IgD-negative memory B cell (primary cell): ENCODE results near the gene DNAI1. TPM values are rescaled to one million over a fixed set of nuclear protein-coding genes. Genes with fewer than 3 reads are reported as not detected.

Experiments
- H3K27ac Mint-ChIP-seq, 3 donors: one replicate each; pipeline ENCODE4 v1.8.0; 2020 to 2022; ENCODE audit warnings: mild to moderate bottlenecking in 3 of 3, mixed read lengths in 3 of 3, moderate library complexity in 1 of 3
- H3K27me3 Mint-ChIP-seq: one replicate; pipeline ENCODE4 v1.8.0; 2021; ENCODE audit warnings: mixed read lengths
- H3K36me3 Mint-ChIP-seq: one replicate; pipeline ENCODE4 v1.8.0; 2020; ENCODE audit warnings: mild to moderate bottlenecking, mixed read lengths
- H3K4me1 Mint-ChIP-seq, 3 donors: one replicate each; pipeline ENCODE4 v1.8.0; 2020 to 2022; ENCODE audit warnings: mixed read lengths in 3 of 3, mild to moderate bottlenecking in 1 of 3
- H3K4me3 Mint-ChIP-seq, 4 donors: one replicate each; pipeline ENCODE4 v1.8.0; 2020 to 2022; ENCODE audit warnings: mild to moderate bottlenecking in 4 of 4, mixed read lengths in 4 of 4, moderate library complexity in 3 of 4
- H3K9me3 Mint-ChIP-seq, 3 donors: one replicate each; pipeline ENCODE4 v1.8.0; 2020 to 2021; ENCODE audit warnings: mixed read lengths in 3 of 3, mild to moderate bottlenecking in 1 of 3
- polyA plus RNA-seq: library from polyadenylated mRNA; unstranded; fragments of 300-500 nt; fragmentation: Illumina TruSeq; gene quantifications from one replicate; pipeline ENCODE4 v1.2.3, GENCODE V29; 2021

The DNAI1 gene
- polyA plus RNA-seq, 1 donor from 2014 or later: not detected

DNA sequence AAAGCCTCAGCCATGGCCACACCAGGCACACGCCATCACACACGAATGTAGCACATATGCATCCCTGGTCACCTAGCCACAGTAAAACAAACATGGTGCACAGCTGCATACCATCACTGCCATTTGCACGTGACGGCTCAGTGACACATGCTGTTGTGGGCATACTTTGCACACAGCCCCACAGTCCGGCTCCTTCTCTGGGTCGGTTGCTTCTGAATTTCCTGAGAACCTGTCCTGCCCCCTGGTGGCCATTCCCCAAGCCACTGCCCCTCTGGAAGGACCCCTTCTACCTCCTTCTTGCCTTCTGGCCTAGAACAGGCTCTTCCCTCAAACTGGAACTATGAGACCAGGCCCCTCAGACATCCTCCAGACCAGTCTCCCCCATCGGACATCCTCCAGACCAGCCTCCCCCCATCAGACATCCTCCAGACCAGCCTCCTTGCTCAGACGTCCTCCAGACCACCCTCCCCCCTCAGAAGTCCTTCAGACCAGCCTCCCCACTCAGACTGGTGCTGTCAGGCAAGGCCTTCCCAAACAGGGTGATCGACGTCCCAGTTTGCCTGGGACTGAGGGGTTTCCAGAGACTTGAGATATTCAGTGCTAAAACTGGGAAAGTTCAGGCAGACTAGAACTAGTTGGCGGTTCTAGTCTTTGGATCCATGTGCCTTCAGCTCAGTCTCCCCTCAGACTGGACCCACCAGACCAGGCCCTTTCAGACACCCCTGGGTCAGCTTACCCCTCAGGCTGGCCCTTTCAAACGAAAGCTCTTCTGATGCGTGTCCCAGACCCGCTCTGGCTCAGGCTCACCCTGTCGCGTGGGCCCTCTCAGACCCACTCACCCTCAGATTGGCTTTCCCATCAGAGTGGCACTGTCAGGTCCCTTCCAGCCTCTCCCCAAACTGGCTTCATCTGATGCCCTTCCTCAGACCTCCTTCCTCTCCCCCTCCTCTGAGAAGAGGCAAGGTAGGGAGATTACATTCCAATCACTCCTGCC, 88.5 kb downstream of the DNAI1 start:
- Mint-ChIP-seq H3K4me1 (no peaks in the 10 kb centered on the region), H3K4me3 (no peak overlapping the region), H3K27me3 (peaks cover 11% of the 10 kb centered on the region), H3K9me3 (no peaks in the 10 kb centered on the region), H3K27ac (no peak overlapping the region), H3K36me3 (no peaks in the 10 kb centered on the region)

DNA sequence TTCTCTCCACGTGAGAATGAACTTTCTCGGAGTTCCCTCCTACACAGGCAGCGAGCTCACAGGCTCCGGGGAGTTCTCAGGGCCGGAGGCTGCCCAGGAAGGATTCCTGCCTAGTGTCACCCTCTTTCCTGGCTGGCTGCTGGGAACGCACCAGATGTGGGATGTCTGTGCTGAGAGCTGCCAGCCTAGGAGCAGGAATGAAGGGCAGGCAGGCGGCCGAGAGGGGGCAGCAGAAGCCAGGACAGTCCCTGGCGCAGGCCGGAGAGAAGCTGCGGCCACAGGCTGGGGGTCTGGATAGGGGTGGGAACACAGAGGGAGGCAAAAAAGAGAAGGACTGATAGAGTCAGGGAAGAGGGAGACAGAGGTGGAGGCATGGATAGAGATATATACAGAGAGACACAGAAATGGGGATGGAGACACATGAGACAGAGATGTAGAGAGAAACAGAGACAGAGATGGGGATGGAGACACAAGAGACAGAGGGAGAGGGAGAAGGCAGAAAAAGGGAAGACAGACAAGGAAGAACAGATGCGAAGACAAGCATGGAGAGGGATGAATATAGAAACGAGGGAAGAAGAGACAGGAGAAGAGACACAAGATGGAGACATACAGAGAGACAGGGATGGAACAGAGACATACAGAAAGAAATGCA, 89.5 kb downstream of the DNAI1 start:
- Mint-ChIP-seq H3K4me1 (no peaks in the 10 kb centered on the region), H3K4me3 (no peak overlapping the region), H3K27ac (peak overlapping the region in 1 of 3 donors; percentile 15), H3K9me3 (no peaks in the 10 kb centered on the region), H3K27me3 (peaks cover 11% of the 10 kb centered on the region), H3K36me3 (no peaks in the 10 kb centered on the region)

DNA sequence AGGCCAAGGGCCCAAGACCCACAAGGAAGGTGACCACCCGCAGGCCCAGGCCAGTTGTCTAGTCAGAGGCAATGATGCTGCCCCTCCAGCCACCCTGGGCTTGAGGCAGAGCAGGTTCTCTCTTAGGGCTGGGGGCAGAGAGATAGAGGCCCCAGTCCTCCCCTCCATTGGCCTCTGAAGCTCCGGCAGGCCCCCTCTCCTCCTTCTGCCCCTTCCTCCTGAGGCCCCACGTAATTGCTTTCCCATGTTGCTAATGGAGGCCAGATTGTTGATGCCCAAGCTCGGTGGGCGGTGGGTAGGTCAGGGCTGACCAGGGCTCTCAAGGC, 90.8 kb downstream of the DNAI1 start:
- Mint-ChIP-seq H3K27ac (no peak overlapping the region), H3K4me3 (no peak overlapping the region), H3K4me1 (no peaks in the 10 kb centered on the region), H3K27me3 (peaks cover 10% of the 10 kb centered on the region), H3K9me3 (no peaks in the 10 kb centered on the region), H3K36me3 (no peaks in the 10 kb centered on the region)

DNA sequence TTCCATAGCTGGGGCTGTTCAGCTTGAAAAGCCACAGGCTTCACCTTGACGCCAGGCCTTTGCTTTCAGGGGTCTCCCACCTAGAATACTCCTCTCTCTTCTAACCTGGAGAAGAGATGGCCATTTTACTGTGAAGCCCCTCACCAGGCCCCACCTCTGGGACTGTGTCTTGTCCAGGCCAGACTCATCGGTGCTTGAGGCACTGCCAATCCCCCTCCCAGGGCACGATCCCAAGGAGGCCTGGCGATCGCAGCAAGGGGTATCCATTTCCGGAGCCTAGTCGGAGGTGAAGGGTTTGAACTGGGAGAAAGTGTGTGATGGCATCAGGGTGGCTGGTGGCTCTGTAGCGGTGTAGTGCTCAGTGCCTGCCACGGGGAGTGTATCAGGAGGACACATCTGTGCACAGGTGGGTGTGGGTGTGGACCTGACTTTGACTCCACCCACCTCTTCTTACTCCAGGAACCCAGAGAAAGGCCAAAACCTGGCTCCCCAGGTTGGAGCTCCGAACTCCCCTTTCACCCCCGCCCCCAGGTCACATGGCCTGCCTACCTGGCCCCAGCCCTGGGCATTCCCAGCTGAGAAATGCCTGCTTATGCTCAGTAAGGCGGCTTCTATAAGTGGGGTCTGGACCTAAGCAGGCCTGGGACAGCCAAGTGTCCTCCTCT, 91.5 kb downstream of the DNAI1 start:
- Mint-ChIP-seq H3K9me3 (no peaks in the 10 kb centered on the region), H3K4me3 (no peak overlapping the region), H3K36me3 (no peaks in the 10 kb centered on the region), H3K4me1 (peaks cover 0 to 1% (median 0%) of the 10 kb centered on the region in 3 donors), H3K27ac (no peak overlapping the region), H3K27me3 (peaks cover 14% of the 10 kb centered on the region)

DNA sequence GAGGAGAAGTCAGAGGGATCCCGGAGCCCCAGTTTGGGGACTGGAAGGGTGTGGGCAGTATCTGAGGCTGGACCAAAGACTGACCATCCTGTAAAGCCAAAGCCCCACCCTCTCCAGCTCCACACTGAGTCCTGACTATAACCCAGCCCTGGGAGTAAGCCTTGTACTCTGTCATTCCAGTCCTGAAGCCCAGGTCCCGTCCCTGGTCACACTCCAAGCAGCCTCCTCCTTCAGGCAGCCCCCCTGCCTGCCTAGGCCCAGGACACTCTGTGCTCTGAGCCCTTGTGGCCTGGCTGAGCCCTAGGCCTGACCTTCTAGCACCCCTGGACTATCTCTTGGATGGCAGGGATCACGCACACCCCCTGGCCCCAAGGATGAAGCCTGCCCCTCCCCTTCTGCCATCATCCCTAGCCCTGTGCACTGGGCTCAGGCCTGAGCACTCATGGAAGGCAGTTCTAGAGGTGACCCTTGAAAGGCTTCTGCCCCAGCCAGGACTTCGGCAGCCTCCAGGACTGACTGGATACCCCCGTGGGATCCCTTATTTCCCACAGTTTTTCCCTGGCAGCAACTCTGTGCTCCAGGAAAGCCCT, 92.2 kb downstream of the DNAI1 start:
- Mint-ChIP-seq H3K4me1 (peaks cover 0 to 1% (median 0%) of the 10 kb centered on the region in 3 donors), H3K9me3 (no peaks in the 10 kb centered on the region), H3K27me3 (peaks cover 14% of the 10 kb centered on the region), H3K4me3 (peak overlapping the region in 1 of 4 donors; percentile 23), H3K36me3 (no peaks in the 10 kb centered on the region), H3K27ac (no peak overlapping the region)

DNA sequence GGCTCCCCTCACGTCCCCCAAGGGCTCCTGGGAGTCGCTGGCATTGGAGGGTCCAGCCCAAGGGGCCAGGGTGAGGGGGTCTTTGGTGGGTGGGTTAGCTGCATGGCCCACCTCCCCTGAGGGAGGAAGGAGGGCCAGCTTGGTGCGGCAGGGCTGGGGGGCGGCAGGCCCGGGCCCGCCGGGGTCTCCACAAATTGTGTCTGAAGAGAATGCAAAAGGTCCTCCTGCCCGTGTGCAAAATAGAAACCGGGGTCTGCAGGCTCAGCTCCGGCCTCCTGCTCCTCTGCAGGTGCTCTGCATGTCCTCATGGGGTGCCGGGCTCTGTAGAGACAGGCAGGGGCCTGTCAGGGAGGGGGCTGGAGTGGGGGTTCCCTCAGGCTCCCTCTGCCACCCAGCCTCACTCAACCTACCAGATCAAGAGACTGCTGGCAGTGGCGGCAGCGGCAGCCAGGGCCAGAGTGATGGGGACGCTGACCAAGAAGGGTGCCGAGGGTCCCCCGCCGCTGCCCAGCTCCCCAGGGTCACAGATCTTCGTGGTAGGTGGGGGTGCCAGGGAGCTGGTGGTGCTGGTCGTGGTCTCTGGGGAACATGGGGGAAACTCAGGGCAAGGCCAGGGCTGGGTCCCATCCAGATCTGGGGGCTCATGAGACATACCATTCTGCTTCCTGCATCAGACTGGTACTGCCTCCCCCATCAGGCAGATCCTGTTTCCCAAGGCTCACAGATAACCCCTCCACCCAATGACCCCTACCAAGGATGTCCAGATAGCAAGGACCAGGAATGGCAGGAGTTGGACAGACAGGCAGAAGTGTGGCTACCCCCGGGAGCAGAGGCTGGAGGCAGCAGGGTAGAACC, 93.4 kb downstream of the DNAI1 start:
- Mint-ChIP-seq H3K27me3 (peaks cover 13% of the 10 kb centered on the region), H3K27ac (no peak overlapping the region), H3K4me3 (no peak overlapping the region), H3K9me3 (no peaks in the 10 kb centered on the region), H3K4me1 (peaks cover 0 to 1% (median 0%) of the 10 kb centered on the region in 3 donors), H3K36me3 (no peaks in the 10 kb centered on the region)

DNA sequence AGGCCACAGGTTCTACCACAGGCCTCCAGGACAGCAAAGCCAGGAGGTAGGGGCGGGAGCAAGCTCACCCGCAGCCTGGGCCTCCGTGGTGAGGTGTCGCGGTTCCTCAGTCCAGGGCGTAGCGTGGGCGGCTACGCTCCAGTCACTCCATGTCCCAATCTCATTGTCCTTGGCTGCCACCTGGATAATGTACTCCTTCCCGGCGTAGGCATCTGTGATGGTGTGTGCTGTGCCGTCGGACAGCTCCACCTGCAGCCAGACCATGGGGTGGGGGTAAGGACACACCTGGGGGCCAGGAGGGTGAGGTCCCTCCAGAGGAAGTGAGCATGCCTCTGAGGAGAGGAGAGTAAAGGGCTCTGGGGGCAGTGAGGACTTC, 94.0 kb downstream of the DNAI1 start:
- Mint-ChIP-seq H3K27me3 (peaks cover 11% of the 10 kb centered on the region), H3K4me1 (peaks cover 0 to 1% (median 0%) of the 10 kb centered on the region in 3 donors), H3K4me3 (no peak overlapping the region), H3K27ac (no peak overlapping the region), H3K36me3 (no peaks in the 10 kb centered on the region), H3K9me3 (no peaks in the 10 kb centered on the region)

DNA sequence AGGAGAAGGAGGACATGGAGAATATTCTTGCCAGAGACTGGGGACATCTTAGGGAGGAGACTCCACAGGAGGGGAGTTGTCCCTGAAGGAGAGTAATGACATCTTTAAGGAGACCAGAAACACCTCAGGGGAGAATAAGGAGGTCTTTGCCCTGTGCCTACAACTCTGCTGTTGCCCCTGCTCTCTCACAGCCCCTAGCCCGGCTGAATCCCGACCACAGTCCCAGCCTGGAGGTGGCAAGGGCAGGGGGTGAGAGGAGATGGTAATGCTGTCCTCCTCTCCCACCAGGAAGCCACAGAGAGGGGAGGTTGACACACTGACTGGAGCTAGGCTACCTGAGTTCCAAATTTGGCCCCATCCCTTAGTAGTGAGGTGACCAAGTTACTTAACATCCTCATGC, 94.4 kb downstream of the DNAI1 start:
- Mint-ChIP-seq H3K4me1 (peaks cover 0 to 1% (median 0%) of the 10 kb centered on the region in 3 donors), H3K27me3 (peaks cover 12% of the 10 kb centered on the region), H3K4me3 (no peak overlapping the region), H3K27ac (no peak overlapping the region), H3K9me3 (no peaks in the 10 kb centered on the region), H3K36me3 (no peaks in the 10 kb centered on the region)

DNA sequence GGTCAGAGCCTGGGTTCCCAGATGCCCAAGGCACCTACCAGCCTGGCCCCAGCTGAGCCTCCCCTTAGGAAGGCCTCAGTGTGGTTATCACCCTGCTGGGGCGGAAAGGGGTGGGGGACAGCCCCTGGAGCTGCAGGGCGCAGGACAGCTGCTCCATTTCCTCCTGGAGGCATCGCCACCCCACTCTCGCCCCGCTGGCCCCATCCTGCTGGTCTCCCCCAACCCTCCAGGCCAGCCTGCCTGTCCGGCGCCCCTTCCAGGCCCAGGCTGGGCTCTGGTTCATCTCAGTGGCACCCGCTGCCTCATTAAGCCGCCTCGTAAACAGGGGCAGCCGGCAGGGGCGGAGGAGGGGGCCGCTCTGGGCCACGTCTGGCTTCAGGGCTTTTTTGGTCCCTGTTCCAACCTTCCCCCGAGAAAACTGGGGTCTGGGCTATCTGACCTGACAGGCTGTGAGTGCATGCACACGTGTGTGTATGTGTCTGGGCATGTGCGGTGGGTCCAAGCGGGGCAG, 95.0 kb downstream of the DNAI1 start:
- H3K27me3 Mint-ChIP-seq: peaks cover 8% of the 10 kb centered on the region
- no peak overlapping the region for H3K27ac Mint-ChIP-seq
- no peak overlapping the region for H3K4me3 Mint-ChIP-seq
- H3K36me3 Mint-ChIP-seq: no peaks in the 10 kb centered on the region
- peaks cover 0 to 1% (median 0%) of the 10 kb centered on the region in 3 donors for H3K4me1 Mint-ChIP-seq
- peaks cover 0 to 3% (median 0%) of the 10 kb centered on the region in 3 donors for H3K9me3 Mint-ChIP-seq

DNA sequence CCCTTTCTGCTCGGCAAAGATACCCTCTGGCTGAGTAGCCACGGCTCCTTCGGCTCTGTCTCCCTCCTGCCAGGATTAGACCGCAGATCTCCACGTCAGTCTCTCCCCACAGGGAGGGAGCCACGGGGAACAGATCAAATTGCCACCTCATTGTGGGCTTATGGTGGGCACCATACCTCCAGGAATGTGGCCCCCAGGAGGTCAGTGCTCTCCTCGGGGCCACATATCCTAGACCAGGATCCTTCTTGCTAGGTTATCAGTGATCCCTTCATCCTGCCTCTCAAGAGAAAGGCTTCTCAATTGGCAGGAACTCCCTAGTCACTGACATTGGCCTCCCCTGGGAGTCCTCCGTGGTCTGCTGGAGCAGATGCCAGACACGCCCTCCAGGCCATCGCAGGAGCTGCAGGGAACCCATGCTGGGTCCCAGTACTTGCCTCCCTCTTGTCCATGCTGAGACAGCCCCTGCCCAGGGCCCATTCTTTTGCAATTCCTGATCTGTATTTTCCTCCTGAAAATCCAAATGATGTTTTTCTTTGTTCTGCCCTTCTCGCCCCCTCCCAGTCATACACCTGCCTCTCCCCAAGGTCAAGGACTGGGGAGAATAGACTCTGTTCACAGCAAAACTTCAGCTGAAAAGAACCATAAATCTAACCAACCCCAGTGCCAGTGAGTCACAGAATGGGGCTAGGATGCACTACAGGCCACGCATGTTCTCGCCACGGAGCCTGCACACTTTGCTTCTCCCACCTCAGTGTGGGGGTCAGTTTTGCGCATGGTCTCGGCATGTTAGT, 95.8 kb downstream of the DNAI1 start:
- Mint-ChIP-seq H3K27me3 (peaks cover 10% of the 10 kb centered on the region), H3K9me3 (peaks cover 0 to 3% (median 0%) of the 10 kb centered on the region in 3 donors), H3K4me1 (peaks cover 0 to 1% (median 0%) of the 10 kb centered on the region in 3 donors), H3K36me3 (no peaks in the 10 kb centered on the region), H3K4me3 (no peak overlapping the region), H3K27ac (no peak overlapping the region)

DNA sequence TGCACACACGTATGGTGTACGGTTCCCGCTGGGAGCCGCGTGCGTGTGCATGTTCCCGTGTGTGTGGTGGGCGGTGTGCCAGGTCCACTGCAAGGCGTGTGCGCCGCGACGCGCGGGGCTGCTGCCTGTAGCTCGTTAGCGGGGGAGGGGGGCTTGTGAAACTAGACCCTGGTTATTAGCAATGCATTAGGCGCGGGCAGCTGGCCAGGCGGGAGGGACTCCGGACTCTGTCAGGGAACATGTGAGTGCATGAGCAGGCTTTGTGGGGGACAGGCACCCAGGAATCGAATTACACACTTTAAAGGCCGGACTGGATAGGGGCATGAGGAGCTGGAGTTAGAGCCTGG, 96.4 kb downstream of the DNAI1 start:
- peaks cover 10% of the 10 kb centered on the region for H3K27me3 Mint-ChIP-seq

DNA sequence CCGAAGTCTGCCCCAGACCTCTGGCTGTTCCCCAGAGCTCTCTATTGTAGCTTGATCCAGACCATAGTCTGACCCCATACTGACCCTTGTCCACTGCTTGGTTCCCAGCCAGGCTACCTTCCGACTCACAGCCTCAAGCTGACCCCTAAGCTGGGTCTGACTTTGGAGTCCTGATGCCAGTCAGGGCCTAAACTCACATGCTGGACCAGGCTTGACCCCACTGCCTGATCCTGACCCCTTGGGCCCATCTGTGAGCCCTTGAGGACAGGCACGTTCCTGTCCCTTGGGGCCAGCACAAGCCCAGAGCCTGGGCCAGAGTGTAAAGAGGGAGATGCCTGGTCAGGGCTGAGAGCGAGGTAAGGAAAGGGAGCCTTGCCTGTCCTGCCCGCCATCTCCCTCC, 96.9 kb downstream of the DNAI1 start:
- Mint-ChIP-seq H3K27ac (no peak overlapping the region), H3K4me1 (peaks cover 0 to 5% (median 2%) of the 10 kb centered on the region in 3 donors), H3K36me3 (no peaks in the 10 kb centered on the region), H3K4me3 (no peak overlapping the region), H3K9me3 (peaks cover 0 to 3% (median 0%) of the 10 kb centered on the region in 3 donors), H3K27me3 (peaks cover 13% of the 10 kb centered on the region)

More for the DNA sequence above, 96.4 kb downstream of the DNAI1 start:
- peaks cover 0 to 3% (median 0%) of the 10 kb centered on the region in 3 donors for H3K9me3 Mint-ChIP-seq
- no peak overlapping the region for H3K27ac Mint-ChIP-seq
- peaks cover 0 to 1% (median 0%) of the 10 kb centered on the region in 3 donors for H3K4me1 Mint-ChIP-seq
- H3K4me3 Mint-ChIP-seq: no peak overlapping the region
- no peaks in the 10 kb centered on the region for H3K36me3 Mint-ChIP-seq

DNA sequence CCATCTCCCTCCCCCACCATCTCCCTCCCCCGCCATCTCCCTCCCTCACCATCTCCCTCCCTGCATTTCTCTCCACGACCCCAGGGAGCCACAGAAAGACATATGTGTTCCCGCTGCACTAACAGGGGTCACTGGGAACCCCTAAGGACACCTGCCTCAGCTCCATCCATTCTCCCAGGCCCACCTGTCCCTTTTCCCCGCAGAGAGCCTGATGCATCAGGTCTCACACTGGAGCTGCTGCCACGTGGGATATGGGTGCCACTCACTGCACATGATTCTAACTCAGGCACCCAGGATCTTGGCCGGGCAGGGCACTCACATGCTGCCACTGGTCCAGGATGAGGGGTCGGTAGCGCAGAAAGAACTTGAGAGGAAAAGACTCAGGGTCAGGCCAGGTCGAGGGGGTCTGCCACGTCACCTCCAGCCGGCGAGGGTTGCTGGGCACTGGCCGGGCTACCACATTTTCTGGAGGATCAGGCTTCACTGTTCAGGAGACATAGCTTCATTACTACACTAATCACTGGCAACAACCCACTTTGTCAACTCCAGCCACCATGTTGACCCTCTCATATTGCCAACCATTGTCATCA, 97.4 kb downstream of the DNAI1 start:
- Mint-ChIP-seq H3K27me3 (peaks cover 13% of the 10 kb centered on the region), H3K4me3 (no peak overlapping the region), H3K27ac (no peak overlapping the region)

More for the DNA sequence above, 97.4 kb downstream of the DNAI1 start:
- Mint-ChIP-seq H3K4me1 (peaks cover 0 to 5% (median 2%) of the 10 kb centered on the region in 3 donors), H3K36me3 (no peaks in the 10 kb centered on the region), H3K9me3 (peaks cover 0 to 3% (median 0%) of the 10 kb centered on the region in 3 donors)
